Suprapubic skin (tissue), 4 donors: ENCODE measurements around the gene NTNG2. TPM values are rescaled to one million over a fixed set of nuclear protein-coding genes. Genes with fewer than 3 reads are reported as not detected.

Experiments
- DNase-seq, 2 donors: peaks; one replicate each; pipeline ENCODE4 v3.0.0-alpha.2; 2019; ENCODE audit warnings: low spot score in 2 of 2
- H3K27ac ChIP-seq: fragments of 200-600 bp; sonication (generic); one replicate; pipeline ENCODE4 v1.5.1; 2019
- H3K27me3 ChIP-seq: fragments of 200-600 bp; sonication (generic); one replicate; pipeline ENCODE4 v1.5.1; 2019
- H3K36me3 ChIP-seq: fragments of 200-600 bp; sonication (generic); one replicate; pipeline ENCODE4 v1.5.1; 2019
- H3K4me1 ChIP-seq: fragments of 200-600 bp; sonication (generic); one replicate; pipeline ENCODE4 v1.5.1; 2019
- H3K4me3 ChIP-seq: fragments of 200-600 bp; sonication (generic); one replicate; pipeline ENCODE4 v1.5.1; 2019; ENCODE audit warnings: mild to moderate bottlenecking
- H3K9me3 ChIP-seq: fragments of 200-600 bp; sonication (generic); one replicate; pipeline ENCODE4 v1.5.1; 2019
- EP300 ChIP-seq: sonication (generic); formaldehyde crosslinking; IDR thresholded peaks from one replicate; pipeline ENCODE4 v1.6.1; 2017; ENCODE audit warnings: antibody characterized with exemption
- POLR2A ChIP-seq, 2 donors: fragments of 450-650 bp; IDR thresholded peaks; one replicate each; pipeline ENCODE4 v1.6.1; 2017; ENCODE audit warnings: antibody characterized with exemption in 2 of 2, mild to moderate bottlenecking in 2 of 2, moderate library complexity in 2 of 2
- POLR2AphosphoS5 ChIP-seq, 3 donors: sonication (generic); formaldehyde crosslinking; IDR thresholded peaks; one replicate each; pipeline ENCODE4 v1.6.1; 2017; ENCODE audit warnings: antibody characterized with exemption in 3 of 3
- WGBS: methylation state at CpG from one replicate; pipeline ENCODE4 v1.1.5; 2018; 5-methylcytosine and 5-hydroxymethylcytosine counted together
- total RNA-seq, 4 donors: library from RNA; depleted of rRNA; stranded (reverse); fragments of >200 nt; gene quantifications; one replicate each; pipeline ENCODE4 v1.1.0, GENCODE V29; 2016
- TF ChIP-seq, protein P1 (sequence below), 2 donors: fragments of 200-600 bp in 1 of 2; fragments of 450-650 bp in 1 of 2; sonication (generic) in 1 of 2; IDR thresholded peaks; one replicate each; pipeline ENCODE4 v1.5.1; 2016 to 2019; ENCODE audit warnings: antibody characterized with exemption in 2 of 2, mild to moderate bottlenecking in 1 of 2, moderate library complexity in 1 of 2

The NTNG2 gene
- total RNA-seq, 4 donors from 2014 or later: 0.08 to 0.80 (median 0.37) TPM

DNA sequence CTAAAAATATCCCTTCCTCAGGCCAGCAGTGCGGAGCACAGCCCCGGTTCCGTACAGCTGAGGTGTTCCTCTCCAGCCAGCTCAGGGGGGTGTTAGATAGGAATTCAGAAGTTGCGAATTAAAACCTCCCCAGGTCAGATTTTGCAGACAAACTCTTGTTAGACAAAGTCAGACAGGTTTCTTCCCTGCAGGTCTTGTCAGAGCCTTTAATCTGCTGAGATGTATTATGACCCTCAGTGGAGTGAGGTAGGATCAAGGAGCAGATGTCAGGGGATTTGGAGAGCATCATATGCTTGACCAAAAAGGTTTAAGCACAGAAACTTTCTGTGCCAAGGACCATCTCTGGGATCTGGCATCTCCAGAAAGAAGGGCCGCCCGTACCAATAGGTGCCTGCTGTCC lies 60.1 kb downstream of the NTNG2 start:
- no peak for DNase-seq
- Histone ChIP-seq H3K36me3 (peaks cover under 1% of the 10 kb centered on the region), H3K4me1 (peaks cover 2% of the 10 kb centered on the region), H3K27ac (no peak overlapping the region), H3K9me3 (no peaks in the 10 kb centered on the region), H3K4me3 (no peak overlapping the region), H3K27me3 (peaks cover 10% of the 10 kb centered on the region)
- TF ChIP-seq EP300 (no peak), POLR2A (IDR thresholded peaks at IDR 0.05) (no peak), POLR2AphosphoS5 (IDR thresholded peaks at IDR 0.05) (no peak)
- TF ChIP-seq, protein P1, sequence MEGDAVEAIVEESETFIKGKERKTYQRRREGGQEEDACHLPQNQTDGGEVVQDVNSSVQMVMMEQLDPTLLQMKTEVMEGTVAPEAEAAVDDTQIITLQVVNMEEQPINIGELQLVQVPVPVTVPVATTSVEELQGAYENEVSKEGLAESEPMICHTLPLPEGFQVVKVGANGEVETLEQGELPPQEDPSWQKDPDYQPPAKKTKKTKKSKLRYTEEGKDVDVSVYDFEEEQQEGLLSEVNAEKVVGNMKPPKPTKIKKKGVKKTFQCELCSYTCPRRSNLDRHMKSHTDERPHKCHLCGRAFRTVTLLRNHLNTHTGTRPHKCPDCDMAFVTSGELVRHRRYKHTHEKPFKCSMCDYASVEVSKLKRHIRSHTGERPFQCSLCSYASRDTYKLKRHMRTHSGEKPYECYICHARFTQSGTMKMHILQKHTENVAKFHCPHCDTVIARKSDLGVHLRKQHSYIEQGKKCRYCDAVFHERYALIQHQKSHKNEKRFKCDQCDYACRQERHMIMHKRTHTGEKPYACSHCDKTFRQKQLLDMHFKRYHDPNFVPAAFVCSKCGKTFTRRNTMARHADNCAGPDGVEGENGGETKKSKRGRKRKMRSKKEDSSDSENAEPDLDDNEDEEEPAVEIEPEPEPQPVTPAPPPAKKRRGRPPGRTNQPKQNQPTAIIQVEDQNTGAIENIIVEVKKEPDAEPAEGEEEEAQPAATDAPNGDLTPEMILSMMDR (IDR thresholded peaks at IDR 0.05): no peak
- 84% methylated on average over 5 of the region's 6 CpGs for WGBS

DNA sequence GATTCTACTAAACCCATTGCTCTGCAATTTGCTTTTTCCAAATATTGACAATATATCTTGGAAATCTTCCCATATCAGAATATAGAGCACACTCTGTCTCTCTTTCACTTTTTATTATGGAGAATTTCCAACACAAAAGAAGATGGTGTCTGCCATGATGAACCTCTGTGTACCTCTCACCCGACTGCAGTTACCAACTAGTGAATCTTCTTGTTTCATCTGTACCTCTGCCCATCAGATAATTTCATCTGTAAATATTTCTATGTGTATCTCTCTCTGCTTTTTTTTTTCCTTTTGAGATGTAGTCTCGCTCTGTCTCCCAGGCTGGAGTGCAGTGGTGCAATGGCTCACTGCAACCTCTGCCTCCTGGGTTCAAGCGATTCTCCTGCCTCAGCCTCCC lies 62.8 kb downstream of the NTNG2 start:
- peaks cover 3% of the 10 kb centered on the region for H3K36me3 ChIP-seq
- DNase-seq: no peak
- no peak overlapping the region for H3K4me3 ChIP-seq
- H3K27ac ChIP-seq: no peak overlapping the region
- H3K4me1 ChIP-seq: no peaks in the 10 kb centered on the region
- H3K9me3 ChIP-seq: no peaks in the 10 kb centered on the region
- WGBS: 62% methylated on average over 3 of the region's 3 CpGs
- peaks cover 31% of the 10 kb centered on the region for H3K27me3 ChIP-seq
- TF ChIP-seq EP300 (no peak), POLR2A (IDR thresholded peaks at IDR 0.05) (no peak), POLR2AphosphoS5 (IDR thresholded peaks at IDR 0.05) (no peak)
- TF ChIP-seq, protein P1 (IDR thresholded peaks at IDR 0.05): no peak

DNA sequence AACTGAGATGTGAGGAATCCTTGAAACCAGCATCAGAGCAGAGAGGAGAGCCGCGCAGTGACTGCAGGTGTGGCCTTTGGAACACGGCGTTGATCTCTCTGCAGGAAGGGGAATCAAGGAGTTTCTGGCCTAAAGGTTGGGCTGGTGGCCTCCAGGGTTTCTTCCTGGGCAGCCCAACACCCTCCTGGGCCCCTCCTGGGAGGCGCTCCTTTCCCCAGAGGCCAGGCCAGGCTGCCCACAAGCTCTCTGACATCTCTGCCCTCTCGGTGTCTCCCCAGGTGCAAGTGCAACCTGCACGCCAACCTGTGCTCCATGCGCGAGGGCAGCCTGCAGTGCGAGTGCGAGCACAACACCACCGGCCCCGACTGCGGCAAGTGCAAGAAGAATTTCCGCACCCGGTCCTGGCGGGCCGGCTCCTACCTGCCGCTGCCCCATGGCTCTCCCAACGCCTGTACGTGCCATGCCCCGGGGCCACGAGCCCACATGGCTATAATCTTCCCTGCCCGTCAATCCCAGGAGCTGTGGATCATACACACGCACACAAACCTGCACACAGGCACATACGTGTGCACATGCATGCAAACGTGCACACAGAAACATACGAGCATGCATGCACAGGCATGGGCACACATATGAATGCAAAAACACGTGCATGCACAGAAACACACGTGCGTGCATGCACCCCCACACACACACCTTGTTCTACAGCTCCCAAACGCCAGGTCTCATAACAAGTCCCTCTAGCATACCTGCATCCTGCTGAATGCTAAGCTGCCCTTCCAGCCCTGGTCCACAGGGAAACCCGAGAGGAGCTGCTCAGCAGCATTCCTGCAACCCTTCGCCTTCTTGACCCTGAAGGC lies 64.9 kb downstream of the NTNG2 start:
- no peak for DNase-seq
- no peaks in the 10 kb centered on the region for H3K4me1 ChIP-seq
- no peak overlapping the region for H3K27ac ChIP-seq
- H3K4me3 ChIP-seq: no peak overlapping the region
- H3K36me3 ChIP-seq: peaks cover 3% of the 10 kb centered on the region
- H3K27me3 ChIP-seq: peaks cover 50% of the 10 kb centered on the region
- WGBS: 85% methylated on average over 29 of the region's 34 CpGs
- H3K9me3 ChIP-seq: no peaks in the 10 kb centered on the region
- TF ChIP-seq, protein P1 (IDR thresholded peaks at IDR 0.05): no peak
- TF ChIP-seq POLR2AphosphoS5 (IDR thresholded peaks at IDR 0.05): no peak
- TF ChIP-seq POLR2A (IDR thresholded peaks at IDR 0.05): no peak
- no peak for TF ChIP-seq EP300

DNA sequence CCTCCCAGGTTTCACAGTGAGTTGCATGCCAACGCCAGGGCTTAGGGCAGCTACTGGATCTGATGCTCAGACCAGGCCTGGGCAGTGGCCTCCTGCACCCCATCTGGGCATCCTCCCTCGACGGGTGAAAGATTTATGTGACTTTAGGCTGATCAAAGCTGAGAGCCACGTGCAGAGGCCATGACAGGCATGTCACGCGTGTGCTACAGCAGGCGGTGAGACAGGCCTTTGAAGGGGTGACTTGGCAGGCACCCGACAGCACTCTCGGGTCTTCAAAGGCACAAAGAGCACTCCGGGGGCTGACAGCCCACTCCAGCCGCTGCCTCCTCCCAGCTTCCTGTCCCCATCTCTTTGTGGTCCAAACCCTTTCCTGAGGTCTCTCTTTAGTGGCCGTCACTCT lies 66.2 kb downstream of the NTNG2 start:
- TF ChIP-seq EP300 (no peak), POLR2AphosphoS5 (IDR thresholded peaks at IDR 0.05) (no peak), POLR2A (IDR thresholded peaks at IDR 0.05) (no peak)
- TF ChIP-seq, protein P1 (IDR thresholded peaks at IDR 0.05): no peak
- Histone ChIP-seq H3K4me3 (no peak overlapping the region), H3K4me1 (no peaks in the 10 kb centered on the region), H3K9me3 (no peaks in the 10 kb centered on the region), H3K27ac (no peak overlapping the region), H3K36me3 (peaks cover 3% of the 10 kb centered on the region), H3K27me3 (peaks cover 47% of the 10 kb centered on the region)
- 47% methylated on average over 12 of the region's 12 CpGs for WGBS
- no peak for DNase-seq

DNA sequence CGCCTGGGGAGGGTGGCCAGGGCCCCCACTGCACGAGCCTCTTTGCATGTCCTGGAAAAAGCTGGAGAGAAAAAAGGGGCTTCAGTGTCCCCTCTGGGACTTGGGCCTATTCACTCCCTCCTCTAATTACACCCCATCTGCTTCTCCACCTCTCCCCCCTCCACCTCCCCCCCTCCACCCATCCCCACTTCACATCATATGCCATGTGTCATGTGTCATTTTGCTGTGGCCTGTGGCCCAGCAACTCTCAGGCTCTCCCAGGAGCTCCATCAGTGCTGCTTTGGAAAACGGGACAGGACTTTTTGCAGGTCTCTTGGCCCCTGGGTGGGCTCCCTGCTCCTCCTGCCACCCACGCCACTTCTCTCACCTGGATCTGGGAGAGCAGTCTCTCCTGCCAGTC lies 68.7 kb downstream of the NTNG2 start:
- no peak overlapping the region for H3K4me3 ChIP-seq
- H3K9me3 ChIP-seq: no peaks in the 10 kb centered on the region
- DNase-seq: no peak
- H3K36me3 ChIP-seq: peaks cover 3% of the 10 kb centered on the region
- H3K4me1 ChIP-seq: no peaks in the 10 kb centered on the region
- H3K27ac ChIP-seq: no peak overlapping the region
- WGBS: 82% methylated on average over 4 of the region's 4 CpGs
- no peak for TF ChIP-seq POLR2A (IDR thresholded peaks at IDR 0.05)
- TF ChIP-seq, protein P1 (IDR thresholded peaks at IDR 0.05): no peak
- no peak for TF ChIP-seq EP300
- TF ChIP-seq POLR2AphosphoS5 (IDR thresholded peaks at IDR 0.05): no peak
- H3K27me3 ChIP-seq: peaks cover 53% of the 10 kb centered on the region
